Measurements from ENCODE around the gene EIF4E1B. TPM values are rescaled to one million over a fixed set of nuclear protein-coding genes. Genes with fewer than 3 reads are reported as not detected.

The EIF4E1B gene
- total and polyA plus RNA-seq, 2 donors (not counting 1 experiment from before 2014, with no cell fraction given) = not detected

DNA sequence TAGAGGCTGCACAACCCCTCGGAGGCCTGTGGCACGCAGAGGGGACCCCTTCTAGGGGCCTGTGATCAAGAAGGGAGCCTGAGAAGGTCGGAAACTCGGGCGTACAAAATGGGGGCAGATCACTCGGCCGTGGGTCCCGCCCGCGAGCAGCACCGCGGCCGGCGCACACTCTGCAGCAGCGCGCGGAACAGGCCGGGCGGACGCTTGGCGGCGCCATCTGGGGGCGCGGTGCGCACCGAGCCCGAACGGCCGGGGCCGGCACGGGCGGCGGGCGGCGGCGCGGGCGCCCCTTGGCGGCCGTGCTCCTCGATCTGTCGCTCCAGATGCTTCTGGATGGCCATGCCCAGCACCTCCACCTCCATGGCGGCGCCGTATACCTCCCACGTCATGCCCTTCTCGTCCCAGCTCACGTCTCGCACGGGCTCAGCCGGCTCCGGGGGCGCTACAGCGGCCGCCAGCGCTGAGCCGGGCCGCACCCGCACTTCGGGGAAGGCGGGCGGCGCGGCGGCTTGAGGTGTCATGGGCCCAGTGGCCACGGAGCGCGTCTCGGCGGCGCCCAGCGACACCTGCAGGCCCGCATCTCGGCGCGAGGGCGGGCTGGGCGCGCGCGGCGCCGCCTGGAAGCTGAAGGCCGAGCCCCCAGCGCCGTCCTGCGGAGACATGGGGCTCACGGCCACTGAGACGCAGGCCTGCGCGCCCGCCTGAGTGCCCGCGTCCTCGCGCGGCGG, 33.6 kb upstream of the EIF4E1B start:
- TF ChIP-seq EZH2 (IDR thresholded peaks at IDR 0.05; ENCODE audit: borderline replicate concordance, insufficient read depth, low read depth, low read length, poor library complexity, severe bottlenecking) = no peak
- TF ChIP-seq CTCF (IDR thresholded peaks at IDR 0.05) = peak; percentile 18
- peak overlapping the region; percentile 45 for H3K9ac ChIP-seq (ENCODE audit: low read length)
- ATAC-seq (ENCODE audit: low read depth) (peak; percentile 85), DNase-seq (peak; percentile 77)
- Mint-ChIP-seq H3K27me3 (no peaks in the 10 kb centered on the region), H3K4me3 (peak overlapping the region; percentile 75), H3K9me3 (ENCODE audit: insufficient read depth) (no peaks in the 10 kb centered on the region), H3K4me1 (peaks cover 7% of the 10 kb centered on the region), H3K27ac (no peak overlapping the region)
- intact Hi-C loops (cut with micrococcal nuclease) = loop anchor here (1.0 kb wide), 1 partner anchor 181 kb away; the partner anchor contains the start of gene CLTB
- H3K36me3 ChIP-seq (replicated peaks in 1 of 2; ENCODE audit: control extremely low read depth in 1 of 2, control insufficient read depth in 1 of 2, extremely low read depth in 1 of 2, insufficient read depth in 2 of 2, low read length in 1 of 2) = peaks cover 0 to 2% of the 10 kb centered on the region in 2 experiments
- peaks cover 0 to 10% of the 10 kb centered on the region in 2 donors for H3K4me1 ChIP-seq (ENCODE audit: control insufficient read depth in 2 of 2, insufficient read depth in 2 of 2, low read length in 2 of 2)
- H3K79me2 ChIP-seq (ENCODE audit: control insufficient read depth, insufficient read depth, low read length) = no peaks in the 10 kb centered on the region
- POLR2A ChIA-PET = interaction anchor here (1.1 kb wide), 1 partner anchor 50 kb away, joined by 5 read pairs; the partner anchor contains the start of gene TSPAN17
- H3K4me3 ChIP-seq (ENCODE audit: control extremely low read depth in 1 of 5, extremely low read depth in 1 of 5, insufficient read depth in 1 of 5, low read depth in 2 of 5, low read length in 4 of 5) = peak overlapping the region in 3 of 5 experiments; percentile 20 to 42 (median 39)
- CTCF ChIA-PET = interaction anchor here (0.9 to 2.7 kb wide), 6 partner anchors 18 to 180 kb away, joined by 3 to 10 read pairs (median 4); partner anchors contain the start of genes CLTB and TSPAN17
- peaks cover 0 to 14% (median 3%) of the 10 kb centered on the region in 4 experiments for H3K27me3 ChIP-seq (replicated peaks in 1 of 4; ENCODE audit: control extremely low read depth in 1 of 4, control insufficient read depth in 3 of 4, insufficient read depth in 4 of 4, low read length in 3 of 4)
- H3K4me2 ChIP-seq (replicated peaks; ENCODE audit: low read depth, low read length, poor library complexity, severe bottlenecking) = peak overlapping the region; percentile 85
- peaks cover 0 to 7% (median 0%) of the 10 kb centered on the region in 3 donors for H3K9me3 ChIP-seq (ENCODE audit: control extremely low read depth in 1 of 3, control insufficient read depth in 2 of 3, insufficient read depth in 1 of 3, low read length in 2 of 3)
- H2AFZ ChIP-seq (ENCODE audit: insufficient read depth, low read depth, low read length, poor library complexity, severe bottlenecking) = peak overlapping the region; percentile 72
- H4K20me1 ChIP-seq (ENCODE audit: control insufficient read depth, insufficient read depth, low read length, poor library complexity, severe bottlenecking) = no peaks in the 10 kb centered on the region
- H3K27ac ChIP-seq (ENCODE audit: low read length in 2 of 2) = no peak overlapping the region
- WGBS (ENCODE audit: insufficient coverage) = 7% methylated on average over 98 of the region's 98 CpGs
